ENCODE results near the gene NCKAP1. TPM values are rescaled to one million over a fixed set of nuclear protein-coding genes. Genes with fewer than 3 reads are reported as not detected.

Gene NCKAP1
- total and polyA plus RNA-seq, 2 experiments from 2014 or later: 54.5 to 216 TPM

- Histone ChIP-seq H4K20me1 (ENCODE audit: insufficient read depth, poor library complexity, severe bottlenecking) (no peaks in the 10 kb centered on the region), H3K4me2 (peak overlapping the region; percentile 49), H3K9me3 (ENCODE audit: low read depth) (no peaks in the 10 kb centered on the region), H3K36me3 (replicated peaks; ENCODE audit: insufficient read depth, low read depth) (no peaks in the 10 kb centered on the region), H3K79me2 (no peaks in the 10 kb centered on the region), H3K27me3 (peaks cover 2% of the 10 kb centered on the region), H3K4me3 (no peak overlapping the region), H3K4me1 (ENCODE audit: insufficient read depth) (no peaks in the 10 kb centered on the region), H3K9me2 (replicated peaks; ENCODE audit: insufficient read depth) (no peaks in the 10 kb centered on the region), H3K27ac (no peak overlapping the region), H2AFZ (no peak overlapping the region)
- DNase-seq (ENCODE audit: low spot score): peak; percentile 71
- TF ChIP-seq EZH2phosphoT487 (IDR thresholded peaks at IDR 0.05; ENCODE audit: low read depth, severe bottlenecking, unreplicated experiment) (no peak), CTCF (IDR thresholded peaks at IDR 0.05; ENCODE audit: poor library complexity) (peak; percentile 55)
- WGBS (ENCODE audit: low lambda C conversion rate, missing lambda C conversion rate): 58% methylated on average over 34 of the region's 34 CpGs
Measured at GRCh38 chr2:183070942-183071844, 32.9 kb upstream of the NCKAP1 start.

- Histone ChIP-seq H3K9me3 (ENCODE audit: low read depth) (no peaks in the 10 kb centered on the region), H3K4me3 (no peak overlapping the region), H3K9me2 (replicated peaks; ENCODE audit: insufficient read depth) (no peaks in the 10 kb centered on the region), H3K4me2 (no peak overlapping the region), H2AFZ (no peak overlapping the region), H4K20me1 (ENCODE audit: insufficient read depth, poor library complexity, severe bottlenecking) (no peaks in the 10 kb centered on the region), H3K36me3 (replicated peaks; ENCODE audit: insufficient read depth, low read depth) (no peaks in the 10 kb centered on the region), H3K27ac (no peak overlapping the region), H3K27me3 (no peaks in the 10 kb centered on the region), H3K4me1 (ENCODE audit: insufficient read depth) (no peaks in the 10 kb centered on the region), H3K79me2 (no peaks in the 10 kb centered on the region)
- 97% methylated on average over 2 of the region's 2 CpGs for WGBS (ENCODE audit: low lambda C conversion rate, missing lambda C conversion rate)
- no peak for DNase-seq (ENCODE audit: low spot score)
- TF ChIP-seq EZH2phosphoT487 (IDR thresholded peaks at IDR 0.05; ENCODE audit: low read depth, severe bottlenecking, unreplicated experiment) (no peak), EZH2 (IDR thresholded peaks at IDR 0.05; ENCODE audit: borderline replicate concordance) (no peak), CTCF (IDR thresholded peaks at IDR 0.05; ENCODE audit: poor library complexity) (no peak)
Measured at GRCh38 chr2:183069174-183069573, 30.9 kb upstream of the NCKAP1 start.

- Histone ChIP-seq H3K27me3 (no peaks in the 10 kb centered on the region), H3K36me3 (replicated peaks; ENCODE audit: insufficient read depth, low read depth) (no peaks in the 10 kb centered on the region), H3K4me1 (ENCODE audit: insufficient read depth) (no peaks in the 10 kb centered on the region), H3K9me3 (ENCODE audit: low read depth) (no peaks in the 10 kb centered on the region), H3K79me2 (no peaks in the 10 kb centered on the region), H3K9me2 (replicated peaks; ENCODE audit: insufficient read depth) (no peaks in the 10 kb centered on the region), H4K20me1 (ENCODE audit: insufficient read depth, poor library complexity, severe bottlenecking) (no peaks in the 10 kb centered on the region), H3K4me3 (no peak overlapping the region), H2AFZ (no peak overlapping the region), H3K27ac (no peak overlapping the region), H3K4me2 (no peak overlapping the region)
- 84% methylated on average over 3 of the region's 3 CpGs for WGBS (ENCODE audit: low lambda C conversion rate, missing lambda C conversion rate)
- no peak for DNase-seq (ENCODE audit: low spot score)
- TF ChIP-seq CTCF (IDR thresholded peaks at IDR 0.05; ENCODE audit: poor library complexity) (no peak), EZH2phosphoT487 (IDR thresholded peaks at IDR 0.05; ENCODE audit: low read depth, severe bottlenecking, unreplicated experiment) (no peak), EZH2 (IDR thresholded peaks at IDR 0.05; ENCODE audit: borderline replicate concordance) (no peak)
Measured at GRCh38 chr2:183068561-183068960, 30.3 kb upstream of the NCKAP1 start.
